ENCODE data around the gene PNPT1.

The PNPT1 gene

GRCh38 chr2:55585451-55586080 is 108.1 kb downstream of the PNPT1 start:
- no peaks in the 10 kb centered on the region for H3K27me3 ChIP-seq (ENCODE audit: control insufficient read depth, insufficient read depth, low read length)
- H3K36me3 ChIP-seq (ENCODE audit: control insufficient read depth, insufficient read depth, low read length), result no peaks in the 10 kb centered on the region
- H3K9me3 ChIP-seq (ENCODE audit: control insufficient read depth, insufficient read depth, low read length), result no peaks in the 10 kb centered on the region
- no peak overlapping the region for H3K4me3 ChIP-seq (ENCODE audit: low read depth, low read length)
- no peak overlapping the region for H3K9ac ChIP-seq (ENCODE audit: low read depth, low read length)
- H3K4me1 ChIP-seq (ENCODE audit: control insufficient read depth, insufficient read depth, low read length), result no peaks in the 10 kb centered on the region
